ENCODE measurements around the gene NPEPL1.

DNA sequence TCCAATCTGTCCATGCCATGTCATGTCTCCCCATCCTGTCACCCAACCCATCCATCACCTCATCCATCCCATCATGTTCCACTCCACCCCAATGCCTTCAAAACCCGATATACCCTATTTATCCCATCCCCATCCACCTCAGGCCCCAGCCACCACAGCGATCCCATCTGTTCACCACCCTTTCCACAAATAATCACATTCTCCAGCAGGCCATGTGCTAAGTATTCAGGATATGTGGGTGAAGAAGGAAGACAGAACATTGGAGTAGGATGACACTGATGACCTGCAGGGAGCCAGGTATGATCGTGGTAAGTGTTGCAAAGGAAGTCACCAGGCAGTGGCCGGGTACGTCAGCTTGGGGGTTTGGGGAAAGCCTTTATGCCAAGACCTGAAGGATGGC is 48.8 kb downstream of the NPEPL1 start:
- TF ChIP-seq CTCF (IDR thresholded peaks at IDR 0.05): no peak
- TF ChIP-seq POLR2AphosphoS5 (IDR thresholded peaks at IDR 0.05; ENCODE audit: insufficient read depth in 1 of 2, low read depth in 1 of 2): no peak
